ENCODE measurements around the gene AKAP13.
"Not testable (repeated sequence)": the region's sequence is repeated elsewhere in the genome, so short reads cannot be mapped to it uniquely, and the experiment has no call there.

AKAP13 gene

DNA sequence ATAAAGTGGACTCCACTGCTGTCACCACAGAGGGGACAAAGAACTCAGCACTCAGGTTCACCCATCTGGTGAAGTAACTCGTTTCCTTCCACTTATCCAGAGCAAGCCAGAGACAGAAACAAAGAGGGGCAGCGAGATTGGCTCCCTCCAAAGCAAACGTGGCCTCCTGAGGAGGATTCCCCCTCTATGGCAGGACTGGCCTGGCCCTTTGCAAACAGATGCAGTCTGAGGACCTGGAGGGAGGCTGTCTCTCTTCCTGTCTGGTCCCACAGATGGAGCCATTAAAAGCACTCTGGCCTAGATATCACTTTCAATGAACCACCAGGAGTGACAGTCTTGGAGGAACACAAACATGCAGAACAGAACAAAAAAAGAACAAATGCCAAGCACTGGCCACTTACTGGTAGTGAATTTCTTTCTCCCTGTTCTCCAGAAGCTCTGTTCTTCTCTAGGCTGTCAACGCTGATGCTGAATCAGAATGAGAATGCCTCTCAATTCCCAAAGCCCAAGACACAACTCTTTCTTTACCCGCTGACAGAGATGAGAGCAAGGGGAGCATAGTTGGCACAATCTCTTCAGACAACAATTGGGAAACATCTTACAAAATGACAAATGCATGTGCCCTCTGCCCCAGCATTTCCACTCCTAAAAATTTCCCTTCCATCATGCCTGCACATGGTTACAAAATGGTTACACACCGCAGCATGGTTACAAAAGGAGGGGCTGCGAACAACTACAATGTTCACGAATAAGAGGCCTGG is 400.0 kb downstream of the AKAP13 start:
- DNase-seq: no peak

DNA sequence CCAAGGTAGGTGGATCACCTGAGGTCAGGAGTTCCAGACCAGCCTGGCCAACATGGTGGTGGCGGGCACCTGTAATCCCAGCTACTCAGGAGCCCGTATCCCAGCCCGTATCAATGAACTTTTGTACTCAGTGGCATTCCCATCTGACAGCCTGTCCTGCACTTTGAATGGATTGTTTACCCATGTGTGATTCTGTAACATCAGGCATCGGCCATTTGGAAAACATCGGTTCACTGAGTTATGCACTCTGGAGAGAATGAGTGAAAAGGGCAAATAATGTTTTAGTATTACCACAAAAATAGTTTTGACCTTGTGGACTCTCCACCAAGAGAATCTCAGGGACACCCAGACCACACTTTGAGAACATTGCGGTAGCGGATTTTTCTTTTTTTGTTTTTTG is 400.7 kb downstream of the AKAP13 start:
- no peak for DNase-seq

DNA sequence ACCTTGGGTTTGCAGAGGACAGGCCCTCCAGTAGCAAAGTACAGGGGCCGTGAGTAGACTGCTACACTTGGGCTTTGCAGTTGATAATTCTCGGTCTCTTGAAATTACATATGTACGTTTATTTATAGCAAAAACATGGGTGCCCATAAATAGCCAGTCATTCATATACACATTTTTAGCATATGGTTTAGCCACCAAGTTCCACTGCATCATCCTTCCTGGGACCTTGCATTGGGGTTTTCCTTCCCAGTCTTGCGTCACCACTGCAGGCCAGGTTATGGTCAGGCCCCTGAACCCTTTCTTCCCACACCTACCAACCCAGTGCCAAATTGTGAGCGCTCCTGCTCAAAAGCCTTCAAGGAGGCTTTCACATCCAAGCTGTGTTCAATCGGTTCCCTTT is 401.7 kb downstream of the AKAP13 start:
- no peak for DNase-seq

DNA sequence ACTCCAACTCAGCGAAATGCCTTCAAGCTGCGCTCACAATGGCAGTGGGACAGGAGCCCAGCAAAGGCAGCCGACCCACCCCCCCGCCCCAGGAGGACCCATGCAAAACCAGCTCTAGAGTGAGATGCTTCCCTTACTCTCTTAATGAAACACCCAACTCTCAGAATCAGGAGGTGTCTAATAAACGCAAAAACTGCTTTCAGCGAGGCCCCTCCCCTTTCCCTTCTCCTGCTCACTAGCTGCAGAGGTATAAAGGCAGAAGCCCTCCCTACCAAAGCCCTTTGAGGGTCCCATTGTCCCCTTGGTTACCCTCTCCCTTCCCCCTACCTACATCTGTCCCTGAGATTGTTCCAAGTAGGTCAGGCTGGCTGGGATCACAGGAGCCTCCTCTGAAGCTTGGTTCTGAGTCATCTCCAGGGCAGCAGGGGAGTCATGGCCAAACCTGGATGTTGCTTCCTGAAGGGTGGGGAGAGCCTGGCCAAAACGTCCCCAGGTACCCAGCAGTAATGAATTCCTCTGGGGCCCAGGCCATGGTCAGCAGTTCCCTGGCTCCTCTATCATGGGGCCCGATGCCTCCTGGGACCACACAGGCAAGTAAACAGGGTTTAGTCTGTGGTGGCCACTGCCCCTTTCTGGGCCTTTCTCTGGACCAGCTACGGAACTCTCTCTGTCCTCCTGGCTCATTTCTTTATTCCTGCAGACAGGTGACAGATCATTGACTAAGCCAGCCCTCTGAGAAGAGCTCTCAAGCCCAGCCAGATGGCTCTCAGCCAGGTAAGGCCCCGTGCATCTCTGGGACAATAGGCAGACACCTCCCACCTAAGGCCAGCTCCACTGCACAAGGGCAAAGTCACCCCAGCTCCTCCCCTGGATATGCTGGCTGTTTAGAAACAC is 405.7 kb downstream of the AKAP13 start:
- peak; percentile 42 for DNase-seq

DNA sequence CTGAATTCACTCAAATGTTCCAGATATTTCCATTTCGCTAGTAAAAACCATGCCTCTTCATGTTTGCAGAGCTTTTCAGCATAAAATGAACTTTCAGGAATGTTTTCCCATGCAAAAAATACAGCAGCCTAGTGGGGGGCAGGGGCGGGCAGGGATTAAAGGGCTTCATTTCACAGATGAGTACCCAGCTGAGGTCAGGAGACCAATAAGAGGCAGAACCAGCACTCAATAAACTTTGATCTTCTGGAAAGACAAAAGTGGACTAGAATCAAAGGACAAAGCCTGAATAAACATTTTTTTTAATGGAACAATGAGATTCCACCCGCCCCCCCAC is 406.3 kb downstream of the AKAP13 start:
- DNase-seq: no peak

DNA sequence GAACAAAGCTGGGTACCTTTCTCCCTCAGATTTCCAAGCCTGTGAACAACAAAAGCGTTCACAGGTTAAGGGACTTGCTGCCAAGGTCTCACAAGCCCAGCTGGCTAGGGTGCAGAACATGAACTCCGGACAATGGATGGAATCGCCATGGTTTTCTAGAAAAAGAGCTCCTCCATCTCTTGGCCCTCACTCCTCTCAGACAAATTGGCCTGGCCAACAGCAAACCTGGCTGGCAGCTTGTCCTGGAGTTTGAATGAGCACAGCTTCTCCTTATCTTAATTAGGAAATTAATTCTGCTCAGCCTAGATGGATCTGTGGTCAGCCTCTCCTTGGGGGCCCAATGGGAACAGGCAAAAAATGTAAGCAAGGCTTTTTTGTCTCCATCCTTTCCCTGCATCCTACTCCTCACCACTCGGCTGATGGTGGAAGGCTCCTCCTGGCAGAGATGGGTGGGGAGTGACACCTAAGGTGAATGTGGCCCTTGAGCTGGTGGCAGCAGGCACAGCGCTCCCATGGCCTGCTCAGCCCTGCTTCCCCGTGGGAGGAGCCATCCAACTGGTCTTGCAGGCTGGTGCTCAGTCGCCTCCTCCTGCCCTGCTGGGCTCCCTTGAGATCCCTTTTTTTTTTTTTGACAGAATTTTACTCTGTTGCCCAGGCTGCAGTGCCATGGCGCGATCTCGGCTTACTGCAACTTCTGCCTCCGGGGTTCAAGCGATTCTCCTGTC is 408.5 kb downstream of the AKAP13 start:
- DNase-seq: no peak

DNA sequence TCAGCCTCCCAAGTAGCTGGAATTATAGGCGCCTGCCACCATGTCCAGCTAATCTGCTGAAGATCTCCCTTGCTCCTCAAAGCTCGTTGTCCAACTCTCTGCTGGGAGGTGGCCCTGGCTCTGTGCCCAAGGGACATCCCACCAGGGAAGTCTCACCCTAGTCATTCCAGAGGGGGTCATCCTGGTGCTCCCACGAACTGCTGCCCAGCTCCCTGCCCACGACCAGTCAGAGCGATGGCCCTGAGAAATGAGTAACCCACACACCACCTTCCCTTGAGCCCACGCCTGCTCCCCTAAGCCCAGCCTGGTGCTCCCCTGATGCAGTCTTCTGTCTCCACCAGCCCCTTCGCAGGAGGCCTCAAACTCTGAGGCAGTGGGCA is 409.1 kb downstream of the AKAP13 start:
- no peak for DNase-seq

DNA sequence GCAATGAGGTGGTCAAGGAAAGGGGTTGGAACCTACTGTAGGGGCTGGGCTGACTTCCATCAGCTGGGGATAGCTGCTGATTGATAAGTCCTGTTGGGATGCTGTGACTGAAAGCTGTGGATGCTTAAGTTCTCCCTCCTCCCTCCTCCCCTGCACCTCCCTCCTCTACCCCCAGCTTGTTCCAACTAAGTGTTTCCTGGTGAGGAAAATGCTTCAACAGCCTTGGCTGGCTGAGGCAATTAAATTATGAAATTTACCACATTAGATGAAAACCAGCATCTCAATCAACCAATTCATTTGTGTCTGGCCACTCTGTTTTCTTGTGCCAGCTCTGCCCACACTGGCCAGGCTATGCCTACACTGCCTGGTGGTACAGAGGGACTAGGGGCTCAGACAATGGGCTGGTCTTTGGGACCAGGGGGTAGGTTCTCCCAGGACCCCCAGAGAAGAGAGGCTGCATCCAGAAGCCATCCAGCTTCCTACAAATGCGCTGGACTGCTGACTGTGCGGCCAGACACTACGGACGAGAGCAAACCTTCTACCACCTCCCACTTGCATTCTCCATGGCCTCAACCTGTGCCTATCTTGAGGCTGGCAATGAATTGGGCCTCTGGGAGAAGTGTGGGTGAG is 411.8 kb downstream of the AKAP13 start:
- DNase-seq: no peak

DNA sequence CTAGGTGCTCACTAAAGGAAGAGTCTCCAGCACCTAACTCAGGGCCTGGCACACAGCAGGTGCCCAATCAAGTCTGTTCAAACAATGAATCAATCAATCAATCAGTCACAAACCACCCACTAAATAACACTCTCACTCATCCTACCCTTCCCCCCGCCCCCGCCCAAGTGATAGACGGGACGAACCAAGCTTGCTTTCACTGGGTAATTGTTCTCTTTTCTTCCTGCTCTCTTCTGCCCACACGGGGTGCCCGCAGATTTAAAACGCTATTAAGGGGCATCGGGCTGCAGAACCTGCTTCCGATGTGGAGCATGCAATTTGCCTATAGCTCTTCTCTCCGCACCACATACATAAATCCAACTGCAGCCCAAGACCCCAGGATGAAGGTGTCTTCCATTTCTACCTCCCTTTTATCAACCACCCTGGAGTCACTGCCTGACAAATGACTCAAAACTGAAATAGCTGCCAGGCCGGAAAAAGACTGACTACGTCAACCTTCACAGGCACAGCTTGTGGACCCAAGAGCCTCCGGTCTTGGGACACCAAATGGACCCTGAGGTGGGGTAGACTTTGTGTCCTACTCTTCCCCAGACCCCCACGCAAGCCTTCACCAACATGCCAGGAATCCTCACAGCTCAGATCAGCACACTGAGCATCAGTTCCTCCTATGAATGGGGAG is 412.6 kb downstream of the AKAP13 start:
- DNase-seq: no peak

DNA sequence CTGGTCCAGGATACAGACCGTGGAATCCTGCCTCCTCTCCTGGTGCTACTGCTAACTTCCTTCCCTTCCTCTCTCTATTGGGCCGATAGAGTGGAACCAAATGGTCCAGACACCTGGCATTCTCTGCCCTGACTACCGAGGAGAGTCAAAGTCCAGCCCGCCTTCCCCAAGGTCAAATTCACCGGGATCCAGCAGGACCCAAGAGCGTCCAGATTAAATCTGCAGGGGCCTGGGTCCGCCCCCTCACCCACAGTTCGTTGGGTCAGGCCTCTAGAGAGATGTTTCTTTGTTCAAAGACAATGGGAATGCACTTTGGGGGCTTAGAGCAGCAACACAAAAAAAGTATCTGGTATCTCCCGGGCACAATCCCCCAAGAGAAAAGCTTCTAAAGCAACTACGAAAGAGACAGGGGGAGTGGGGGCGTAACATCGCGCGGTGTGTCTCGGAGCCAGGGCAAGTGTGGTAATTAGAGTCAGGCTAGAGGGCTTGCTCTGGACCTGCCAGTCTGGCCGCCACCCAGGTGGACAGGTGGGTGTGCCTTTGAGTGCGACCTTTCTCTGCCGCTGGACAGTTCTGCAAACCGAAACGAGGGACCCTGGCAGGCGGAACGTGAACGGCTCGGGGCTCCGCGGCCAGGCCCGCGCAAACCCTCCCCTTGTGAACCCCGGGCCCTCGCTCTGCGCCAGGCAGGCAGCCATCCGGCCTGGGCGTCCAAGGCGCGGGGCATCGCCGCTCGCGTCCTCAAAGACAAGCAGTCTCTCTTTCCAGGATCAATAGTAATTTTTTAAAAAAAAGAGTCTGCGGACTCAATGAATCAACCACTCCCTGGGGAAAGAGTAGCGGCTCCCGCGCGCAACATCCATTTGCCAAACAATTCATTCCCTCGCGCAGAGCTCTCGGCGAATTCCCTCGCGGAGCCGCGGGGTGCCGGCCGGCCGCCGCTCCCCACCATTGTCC is 413.5 kb downstream of the AKAP13 start:
- DNase-seq: peak; percentile 55

DNA sequence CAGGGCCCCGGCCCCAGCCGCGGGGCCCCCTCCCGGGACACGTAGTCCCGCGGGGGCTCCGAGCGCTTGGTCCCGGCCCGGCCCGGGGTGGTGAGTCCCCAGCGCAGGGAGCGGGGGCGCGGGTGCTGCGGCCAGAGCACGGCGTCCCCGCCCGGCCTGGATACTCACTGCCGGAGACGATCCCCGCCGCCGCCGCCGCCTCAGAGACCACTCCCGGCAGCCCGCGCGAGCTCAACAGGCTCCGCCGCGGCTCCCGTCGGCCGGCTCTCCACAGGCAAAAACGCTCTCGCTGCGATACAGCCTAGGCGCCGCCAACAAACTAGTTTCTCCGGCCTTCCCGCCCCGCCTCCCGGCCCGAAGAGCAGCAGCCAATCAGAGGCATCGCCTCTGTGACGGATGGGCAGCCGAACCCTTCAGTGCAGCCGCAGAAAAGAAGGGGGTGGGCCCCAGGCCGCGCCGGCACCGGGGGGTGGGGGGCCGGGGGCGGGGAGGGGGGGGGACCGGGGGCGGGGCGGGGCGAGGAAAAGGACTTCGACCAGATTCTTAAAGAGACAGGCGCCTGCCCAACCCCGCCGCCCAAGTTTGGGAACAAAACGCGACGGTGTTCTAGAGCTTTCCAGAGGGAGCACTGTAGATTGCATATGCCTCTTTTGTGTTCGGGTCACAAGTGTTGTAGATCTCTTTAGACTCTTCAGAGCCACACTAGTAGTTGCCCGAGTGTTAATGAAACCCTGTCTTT is 414.4 kb downstream of the AKAP13 start, which contains the start of gene KLHL25:
TSS of gene KLHL25 (minus strand) at position 328 of the 739 bp plus-strand sequence. CDS start 25,115 bp downstream, outside the sequence.
- peak; percentile 91 for DNase-seq

DNA sequence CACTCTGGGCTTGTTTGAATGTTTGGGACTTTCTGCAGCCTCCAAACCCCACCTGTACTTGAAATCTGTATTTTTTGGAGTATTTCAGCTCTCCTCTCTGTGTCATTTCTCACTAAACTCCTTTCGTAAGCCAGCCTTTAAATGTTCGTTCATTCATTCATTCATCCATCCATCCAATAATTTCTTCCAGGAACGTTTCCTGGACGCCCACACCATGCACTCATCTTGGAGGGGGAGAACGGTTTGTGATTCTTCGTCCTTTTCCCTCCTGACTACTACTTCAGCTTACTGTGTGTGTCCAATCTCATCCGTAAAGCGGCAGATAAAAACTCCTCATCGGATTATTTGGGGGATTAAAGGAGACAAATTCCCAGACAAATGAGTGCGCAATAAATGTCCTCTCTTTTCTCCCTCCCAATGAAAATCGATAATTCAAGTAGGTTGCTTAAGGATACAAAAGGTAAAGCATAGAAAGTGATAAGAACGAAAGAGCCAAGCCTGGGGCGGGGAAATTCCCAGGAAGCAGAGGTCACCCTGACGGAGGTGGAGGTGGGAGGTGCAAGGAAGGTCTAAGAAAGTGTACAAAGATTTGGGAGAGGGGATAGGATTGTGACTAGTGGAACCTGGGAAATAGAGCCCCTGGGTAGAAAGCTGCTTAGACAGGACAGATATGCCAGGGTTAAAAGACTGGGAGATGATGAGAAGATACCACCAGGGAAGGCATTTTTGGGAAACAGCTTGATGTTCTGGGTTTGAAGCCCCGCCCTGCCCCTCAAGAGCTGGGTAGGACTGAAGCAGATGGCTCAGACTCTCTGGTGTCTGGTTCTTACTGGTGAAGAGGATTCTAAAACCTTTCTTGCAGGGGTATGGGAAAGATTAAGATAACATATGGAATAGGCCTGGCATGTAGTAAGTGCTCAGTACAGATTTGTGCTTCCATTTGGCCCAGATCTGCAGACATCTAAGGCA is 415.2 kb downstream of the AKAP13 start:
- peak; percentile 41 for DNase-seq

DNA sequence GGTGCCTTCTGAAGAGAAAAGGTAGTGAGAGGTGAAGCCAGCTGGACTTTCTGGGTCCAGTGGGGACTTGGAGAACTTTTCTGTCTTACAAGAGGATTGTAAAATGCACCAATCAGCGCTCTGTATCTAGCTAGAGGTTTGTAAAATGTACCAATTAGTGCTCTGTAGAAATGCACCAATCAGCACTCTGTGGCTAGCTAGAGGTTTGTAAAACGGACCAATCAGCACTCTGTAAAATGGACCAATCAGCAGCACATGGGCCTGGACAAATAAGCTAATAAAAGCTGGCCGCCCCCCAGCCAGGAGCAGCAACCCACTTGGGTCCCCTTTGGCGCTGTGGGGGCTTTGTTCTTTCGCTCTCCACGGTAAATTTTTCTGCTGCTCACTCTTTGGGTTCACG is 416.0 kb downstream of the AKAP13 start:
- DNase-seq: not testable (repeated sequence)
